Mesendoderm (in vitro differentiated cells): ENCODE data around the gene ZNF423.

Experiments used
- DNase-seq: peaks from one replicate; pipeline ENCODE4 v3.0.0; 2013
- H2AK5ac ChIP-seq: 2 replicates; pipeline ENCODE4 v1.6.1; 2013; ENCODE audit warnings: low read length, inconsistent platforms
- H2BK120ac ChIP-seq: 2 replicates; pipeline ENCODE4 v1.6.1; 2013; ENCODE audit warnings: low read depth, mild to moderate bottlenecking, low read length, moderate library complexity, mixed read lengths
- H2BK15ac ChIP-seq: replicated peaks from 2 replicates; pipeline ENCODE4 v1.6.1; 2013; ENCODE audit warnings: low read depth, mild to moderate bottlenecking, moderate library complexity
- H2BK5ac ChIP-seq: 2 replicates; pipeline ENCODE4 v1.6.1; 2013; ENCODE audit warnings: low read length, inconsistent platforms
- H3K18ac ChIP-seq: 2 replicates; pipeline ENCODE4 v1.6.1; 2013; ENCODE audit warnings: mild to moderate bottlenecking, low read length, mixed read lengths
- H3K23ac ChIP-seq: one replicate; pipeline ENCODE4 v1.6.1; 2013; ENCODE audit warnings: low read length
- H3K27ac ChIP-seq: 2 replicates; pipeline ENCODE4 v1.5.1; 2013; ENCODE audit warnings: low read depth, mild to moderate bottlenecking, inconsistent platforms, low read length, moderate library complexity
- H3K27me3 ChIP-seq: 2 replicates; pipeline ENCODE4 v1.6.1; 2013; ENCODE audit warnings: low read length, control low read depth, mild to moderate bottlenecking, inconsistent platforms; ENCODE audit not compliant: insufficient read depth, poor library complexity
- H3K36me3 ChIP-seq: 2 replicates; pipeline ENCODE4 v1.6.1; 2013; ENCODE audit warnings: low read length, inconsistent platforms; ENCODE audit not compliant: control insufficient read depth, insufficient read depth
- H3K4ac ChIP-seq: one replicate; pipeline ENCODE4 v1.6.1; 2013; ENCODE audit warnings: low read depth, mild to moderate bottlenecking, low read length, moderate library complexity
- H3K4me1 ChIP-seq: 2 replicates; pipeline ENCODE4 v1.6.1; 2013; ENCODE audit warnings: low read depth, low read length, inconsistent platforms; ENCODE audit not compliant: control insufficient read depth
- H3K4me2 ChIP-seq: 2 replicates; pipeline ENCODE4 v1.6.1; 2013; ENCODE audit warnings: low read length
- H3K4me3 ChIP-seq: 2 replicates; pipeline ENCODE4 v1.5.1; 2013; ENCODE audit warnings: mild to moderate bottlenecking, low read length
- H3K56ac ChIP-seq: one replicate; pipeline ENCODE4 v1.6.1; 2013; ENCODE audit warnings: low read length
- H3K79me1 ChIP-seq: 2 replicates; pipeline ENCODE4 v1.6.1; 2013; ENCODE audit warnings: low read length, inconsistent platforms
- H3K79me2 ChIP-seq: 2 replicates; pipeline ENCODE4 v1.6.1; 2013; ENCODE audit warnings: mild to moderate bottlenecking, low read length; ENCODE audit not compliant: control insufficient read depth, insufficient read depth
- H3K9ac ChIP-seq: 2 replicates; pipeline ENCODE4 v1.6.1; 2013; ENCODE audit warnings: low read length, inconsistent platforms
- H4K5ac ChIP-seq: one replicate; pipeline ENCODE4 v1.6.1; 2013; ENCODE audit warnings: low read length
- H4K8ac ChIP-seq: one replicate; pipeline ENCODE4 v1.6.1; 2013; ENCODE audit warnings: low read depth, mild to moderate bottlenecking, control low read depth, low read length, moderate library complexity
- WGBS: extraction: QIAGEN DNeasy Blood & Tissue Kit; methylation state at CpG from one replicate; pipeline ENCODE4 v1.1.7; 2013; ENCODE audit warnings: low lambda C conversion rate, missing lambda C conversion rate; ENCODE audit not compliant: insufficient coverage; ENCODE audit errors: extremely low coverage; 5-methylcytosine and 5-hydroxymethylcytosine counted together

Gene ZNF423

GRCh38 chr16:49556249-49556605 lies 299.7 kb downstream of the ZNF423 start:
- no peak overlapping the region for H3K18ac ChIP-seq
- H3K23ac ChIP-seq: no peak overlapping the region
- H4K5ac ChIP-seq: no peak overlapping the region
- H3K79me1 ChIP-seq: peaks cover 1% of the 10 kb centered on the region
- H3K36me3 ChIP-seq: no peaks in the 10 kb centered on the region
- no peak overlapping the region for H2BK5ac ChIP-seq
- no peak overlapping the region for H2BK15ac ChIP-seq
- no CpG with 5 or more reads among the region's 4 CpGs for WGBS
- H3K56ac ChIP-seq: peak overlapping the region; percentile 6
- no peaks in the 10 kb centered on the region for H3K27me3 ChIP-seq
- no peak overlapping the region for H3K27ac ChIP-seq
- no peaks in the 10 kb centered on the region for H3K79me2 ChIP-seq
- no peak overlapping the region for H2BK120ac ChIP-seq
- no peak overlapping the region for H3K4ac ChIP-seq
- H3K4me2 ChIP-seq: no peak overlapping the region
- H4K8ac ChIP-seq: no peak overlapping the region
- H3K4me1 ChIP-seq: peaks cover 28% of the 10 kb centered on the region
- no peak overlapping the region for H3K9ac ChIP-seq
- DNase-seq: no peak
- H3K4me3 ChIP-seq: no peak overlapping the region
- no peak overlapping the region for H2AK5ac ChIP-seq

- Histone ChIP-seq H2BK15ac (no peak overlapping the region), H3K9ac (no peak overlapping the region), H3K56ac (no peak overlapping the region), H3K4ac (no peak overlapping the region), H3K79me1 (peaks cover 1% of the 10 kb centered on the region), H4K8ac (no peak overlapping the region), H2BK120ac (no peak overlapping the region), H4K5ac (no peak overlapping the region), H2AK5ac (no peak overlapping the region), H3K23ac (no peak overlapping the region), H3K27ac (no peak overlapping the region), H2BK5ac (no peak overlapping the region), H3K36me3 (no peaks in the 10 kb centered on the region), H3K4me2 (no peak overlapping the region), H3K27me3 (no peaks in the 10 kb centered on the region), H3K18ac (no peak overlapping the region), H3K79me2 (no peaks in the 10 kb centered on the region), H3K4me1 (peaks cover 25% of the 10 kb centered on the region), H3K4me3 (no peak overlapping the region)
- DNase-seq: no peak
- WGBS: no CpG with 5 or more reads among the region's 3 CpGs
Measured at GRCh38 chr16:49554681-49555080, 301.2 kb downstream of the ZNF423 start.

GRCh38 chr16:49552313-49552928 lies 303.5 kb downstream of the ZNF423 start:
- no peak overlapping the region for H3K56ac ChIP-seq
- no peak overlapping the region for H3K9ac ChIP-seq
- H4K5ac ChIP-seq: no peak overlapping the region
- H2AK5ac ChIP-seq: no peak overlapping the region
- H2BK5ac ChIP-seq: no peak overlapping the region
- H3K79me1 ChIP-seq: peaks cover 3% of the 10 kb centered on the region
- no peak overlapping the region for H3K4ac ChIP-seq
- no peak overlapping the region for H3K4me2 ChIP-seq
- no peak overlapping the region for H3K27ac ChIP-seq
- no CpG with 5 or more reads among the region's 10 CpGs for WGBS
- no peaks in the 10 kb centered on the region for H3K27me3 ChIP-seq
- DNase-seq: no peak
- H3K4me1 ChIP-seq: peaks cover 17% of the 10 kb centered on the region
- no peak overlapping the region for H3K4me3 ChIP-seq
- H2BK15ac ChIP-seq: no peak overlapping the region
- H3K36me3 ChIP-seq: no peaks in the 10 kb centered on the region
- no peaks in the 10 kb centered on the region for H3K79me2 ChIP-seq
- no peak overlapping the region for H3K18ac ChIP-seq
- H3K23ac ChIP-seq: no peak overlapping the region
- no peak overlapping the region for H4K8ac ChIP-seq
- H2BK120ac ChIP-seq: no peak overlapping the region

GRCh38 chr16:49550666-49551065 lies 305.2 kb downstream of the ZNF423 start:
- Histone ChIP-seq H3K36me3 (no peaks in the 10 kb centered on the region), H2AK5ac (no peak overlapping the region), H3K9ac (no peak overlapping the region), H3K56ac (no peak overlapping the region), H3K23ac (no peak overlapping the region), H2BK15ac (no peak overlapping the region), H3K27me3 (no peaks in the 10 kb centered on the region), H3K79me1 (peaks cover 3% of the 10 kb centered on the region), H3K4ac (no peak overlapping the region), H2BK120ac (no peak overlapping the region), H3K4me1 (peaks cover 15% of the 10 kb centered on the region), H4K5ac (no peak overlapping the region), H3K4me2 (no peak overlapping the region), H3K27ac (no peak overlapping the region), H3K18ac (no peak overlapping the region), H2BK5ac (no peak overlapping the region), H4K8ac (no peak overlapping the region), H3K4me3 (no peak overlapping the region), H3K79me2 (no peaks in the 10 kb centered on the region)
- WGBS: no CpG with 5 or more reads among the region's 6 CpGs
- no peak for DNase-seq

GRCh38 chr16:49550140-49550539 lies 305.8 kb downstream of the ZNF423 start:
- no peak overlapping the region for H3K4me3 ChIP-seq
- H3K4me2 ChIP-seq: no peak overlapping the region
- no peak overlapping the region for H3K23ac ChIP-seq
- H3K27ac ChIP-seq: no peak overlapping the region
- H3K36me3 ChIP-seq: no peaks in the 10 kb centered on the region
- H3K27me3 ChIP-seq: no peaks in the 10 kb centered on the region
- no peak overlapping the region for H2BK15ac ChIP-seq
- peaks cover 15% of the 10 kb centered on the region for H3K4me1 ChIP-seq
- H4K5ac ChIP-seq: no peak overlapping the region
- H4K8ac ChIP-seq: no peak overlapping the region
- H3K79me1 ChIP-seq: peaks cover 3% of the 10 kb centered on the region
- no peak overlapping the region for H2BK120ac ChIP-seq
- no peak overlapping the region for H3K18ac ChIP-seq
- H2BK5ac ChIP-seq: no peak overlapping the region
- no peak overlapping the region for H3K9ac ChIP-seq
- H3K4ac ChIP-seq: no peak overlapping the region
- no peak for DNase-seq
- no peaks in the 10 kb centered on the region for H3K79me2 ChIP-seq
- no peak overlapping the region for H2AK5ac ChIP-seq
- WGBS: no CpG with 5 or more reads among the region's 5 CpGs
- no peak overlapping the region for H3K56ac ChIP-seq

- H3K36me3 ChIP-seq: no peaks in the 10 kb centered on the region
- no peak for DNase-seq
- H2BK15ac ChIP-seq: no peak overlapping the region
- no peak overlapping the region for H3K4ac ChIP-seq
- H4K8ac ChIP-seq: no peak overlapping the region
- peak overlapping the region; percentile 21 for H3K9ac ChIP-seq
- H3K4me2 ChIP-seq: no peak overlapping the region
- no peak overlapping the region for H3K27ac ChIP-seq
- H3K56ac ChIP-seq: peak overlapping the region; percentile 34
- H3K79me2 ChIP-seq: no peaks in the 10 kb centered on the region
- H3K4me3 ChIP-seq: no peak overlapping the region
- H3K23ac ChIP-seq: no peak overlapping the region
- no peak overlapping the region for H2BK120ac ChIP-seq
- peaks cover 1% of the 10 kb centered on the region for H3K79me1 ChIP-seq
- H2AK5ac ChIP-seq: no peak overlapping the region
- no peaks in the 10 kb centered on the region for H3K27me3 ChIP-seq
- no CpG with 5 or more reads among the region's 14 CpGs for WGBS
- H3K18ac ChIP-seq: no peak overlapping the region
- H2BK5ac ChIP-seq: no peak overlapping the region
- no peak overlapping the region for H4K5ac ChIP-seq
- H3K4me1 ChIP-seq: peaks cover 15% of the 10 kb centered on the region
Measured at GRCh38 chr16:49548325-49548970, 307.5 kb downstream of the ZNF423 start.
